PFSK-1 (cell line): ENCODE data around the gene SETDB1.

ENCODE experiments used
- FOXP2 ChIP-seq: optimal IDR thresholded peaks from 2 replicates; pipeline ENCODE3; 2011; ENCODE audit warnings: borderline replicate concordance, control low read depth, inconsistent platforms; ENCODE audit not compliant: insufficient read depth; ENCODE audit errors: extremely low read length, extremely low read depth
- POLR2AphosphoS5 ChIP-seq: IDR thresholded peaks from 2 replicates; pipeline ENCODE4 v1.6.1; 2012; ENCODE audit warnings: low read depth, mild to moderate bottlenecking, control low read depth, low read length, moderate library complexity
- SIN3A ChIP-seq: IDR thresholded peaks from 2 replicates; pipeline ENCODE4 v1.6.1; 2012; ENCODE audit warnings: mild to moderate bottlenecking, low read length, moderate library complexity, borderline replicate concordance; ENCODE audit not compliant: insufficient read depth
- TAF1 ChIP-seq: IDR thresholded peaks from 2 replicates; pipeline ENCODE4 v1.6.1; 2012; ENCODE audit warnings: low read length, control low read depth, borderline replicate concordance; ENCODE audit not compliant: insufficient read depth
- TF ChIP-seq, protein P1 (sequence below), 2 experiments: IDR thresholded peaks; 2 replicates each; pipeline versions ENCODE4 v1.6.1 to v1.8.0; 2011 to 2012; ENCODE audit warnings: low read depth in 2 of 2, low read length in 2 of 2, control low read depth in 1 of 2, inconsistent platforms in 1 of 2, mild to moderate bottlenecking in 1 of 2, moderate library complexity in 1 of 2; ENCODE audit not compliant: insufficient read depth in 1 of 2

The SETDB1 gene

GRCh38 chr1:151002611-151003010 is 76.4 kb downstream of the SETDB1 start:
- TF ChIP-seq TAF1 (no peak), FOXP2 (no peak), POLR2AphosphoS5 (no peak), SIN3A (no peak)
- TF ChIP-seq, protein P1, sequence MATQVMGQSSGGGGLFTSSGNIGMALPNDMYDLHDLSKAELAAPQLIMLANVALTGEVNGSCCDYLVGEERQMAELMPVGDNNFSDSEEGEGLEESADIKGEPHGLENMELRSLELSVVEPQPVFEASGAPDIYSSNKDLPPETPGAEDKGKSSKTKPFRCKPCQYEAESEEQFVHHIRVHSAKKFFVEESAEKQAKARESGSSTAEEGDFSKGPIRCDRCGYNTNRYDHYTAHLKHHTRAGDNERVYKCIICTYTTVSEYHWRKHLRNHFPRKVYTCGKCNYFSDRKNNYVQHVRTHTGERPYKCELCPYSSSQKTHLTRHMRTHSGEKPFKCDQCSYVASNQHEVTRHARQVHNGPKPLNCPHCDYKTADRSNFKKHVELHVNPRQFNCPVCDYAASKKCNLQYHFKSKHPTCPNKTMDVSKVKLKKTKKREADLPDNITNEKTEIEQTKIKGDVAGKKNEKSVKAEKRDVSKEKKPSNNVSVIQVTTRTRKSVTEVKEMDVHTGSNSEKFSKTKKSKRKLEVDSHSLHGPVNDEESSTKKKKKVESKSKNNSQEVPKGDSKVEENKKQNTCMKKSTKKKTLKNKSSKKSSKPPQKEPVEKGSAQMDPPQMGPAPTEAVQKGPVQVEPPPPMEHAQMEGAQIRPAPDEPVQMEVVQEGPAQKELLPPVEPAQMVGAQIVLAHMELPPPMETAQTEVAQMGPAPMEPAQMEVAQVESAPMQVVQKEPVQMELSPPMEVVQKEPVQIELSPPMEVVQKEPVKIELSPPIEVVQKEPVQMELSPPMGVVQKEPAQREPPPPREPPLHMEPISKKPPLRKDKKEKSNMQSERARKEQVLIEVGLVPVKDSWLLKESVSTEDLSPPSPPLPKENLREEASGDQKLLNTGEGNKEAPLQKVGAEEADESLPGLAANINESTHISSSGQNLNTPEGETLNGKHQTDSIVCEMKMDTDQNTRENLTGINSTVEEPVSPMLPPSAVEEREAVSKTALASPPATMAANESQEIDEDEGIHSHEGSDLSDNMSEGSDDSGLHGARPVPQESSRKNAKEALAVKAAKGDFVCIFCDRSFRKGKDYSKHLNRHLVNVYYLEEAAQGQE (IDR thresholded peaks at IDR 0.05; ENCODE audit: insufficient read depth in 1 of 2, low read depth in 2 of 2, low read length in 2 of 2), result no peak

GRCh38 chr1:151003180-151003579 is 77.0 kb downstream of the SETDB1 start:
- TF ChIP-seq, protein P1 (IDR thresholded peaks at IDR 0.05; ENCODE audit: insufficient read depth in 1 of 2, low read depth in 2 of 2, low read length in 2 of 2), result no peak
- TF ChIP-seq SIN3A (no peak), TAF1 (no peak)

DNA sequence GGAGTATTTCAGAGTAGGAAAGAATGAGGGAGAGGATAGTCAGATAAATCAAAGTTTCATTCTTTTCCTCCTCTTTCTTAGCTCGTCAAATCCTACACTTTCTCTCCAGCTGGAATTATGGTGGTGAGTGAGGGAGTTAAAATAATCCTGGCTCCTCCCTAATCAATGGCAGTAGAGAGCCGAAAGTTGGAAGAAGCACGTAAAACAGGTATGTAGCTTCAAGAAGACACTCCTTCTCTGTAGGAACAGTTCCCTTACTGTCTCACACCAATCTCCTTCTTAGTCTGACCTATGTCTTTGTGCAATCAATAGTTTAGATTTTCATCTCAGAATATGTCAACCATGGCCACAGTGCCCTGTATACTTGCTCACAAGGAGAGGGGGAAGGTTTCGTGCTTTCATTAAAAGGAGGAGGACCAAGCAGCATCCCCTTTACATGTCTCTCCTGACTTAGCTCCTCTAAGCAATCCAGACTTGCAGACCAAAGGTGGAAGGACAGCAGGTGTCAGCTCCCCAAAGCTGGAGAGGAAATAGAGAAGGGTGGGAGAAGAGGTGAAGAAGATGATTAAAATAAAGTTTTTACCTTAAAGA is 79.7 kb downstream of the SETDB1 start:
- no peak for TF ChIP-seq FOXP2
- no peak for TF ChIP-seq TAF1
- TF ChIP-seq POLR2AphosphoS5, result no peak
- TF ChIP-seq, protein P1 (IDR thresholded peaks at IDR 0.05; ENCODE audit: insufficient read depth in 1 of 2, low read depth in 2 of 2, low read length in 2 of 2), result no peak
- TF ChIP-seq SIN3A, result no peak

- TF ChIP-seq TAF1 (no peak), SIN3A (no peak), FOXP2 (no peak), POLR2AphosphoS5 (peak; percentile 56; the same call in 1 of the 2 replicates)
- TF ChIP-seq, protein P1 (IDR thresholded peaks at IDR 0.05; ENCODE audit: insufficient read depth in 1 of 2, low read depth in 2 of 2, low read length in 2 of 2), result peak; percentile 48 to 81; a peak in 2 of 4 replicates
These were observed 80.3 kb downstream of the SETDB1 start, which contains the start of gene MINDY1 for GRCh38 chr1:151006327-151007052. MINDY1 (minus strand) TSS chr1:151006902; CDS start chr1:151002617, 4,285 bp downstream.
